ENCODE data around the gene RALGPS1. TPM values are rescaled to one million over a fixed set of nuclear protein-coding genes. Genes with fewer than 3 reads are reported as not detected.

Gene RALGPS1
- total RNA-seq, 1 donor = 2.9 TPM

DNA sequence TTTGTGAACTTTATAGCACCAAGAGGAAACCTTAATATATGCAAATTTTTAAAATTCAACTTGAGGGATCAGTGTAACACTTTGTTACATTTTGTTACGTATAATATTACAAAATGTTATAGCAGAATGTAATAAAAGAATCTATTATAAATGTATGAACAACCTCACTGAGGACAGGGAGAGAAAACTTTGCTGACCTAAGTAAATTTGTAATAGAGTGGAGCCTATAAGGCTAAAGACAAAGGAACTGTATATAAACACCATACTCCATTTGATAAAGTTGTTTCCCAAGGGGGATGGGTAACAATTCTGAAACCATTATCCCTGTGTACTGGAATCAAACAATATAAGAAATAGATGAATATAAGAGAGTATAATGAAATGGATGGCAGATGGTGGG is 130.6 kb downstream of the RALGPS1 start:
- DNase-seq (ENCODE audit: low read depth) = no peak
- H3K4me3 ChIP-seq (ENCODE audit: low read depth, low read length) = no peak overlapping the region
- TF ChIP-seq, protein P1, sequence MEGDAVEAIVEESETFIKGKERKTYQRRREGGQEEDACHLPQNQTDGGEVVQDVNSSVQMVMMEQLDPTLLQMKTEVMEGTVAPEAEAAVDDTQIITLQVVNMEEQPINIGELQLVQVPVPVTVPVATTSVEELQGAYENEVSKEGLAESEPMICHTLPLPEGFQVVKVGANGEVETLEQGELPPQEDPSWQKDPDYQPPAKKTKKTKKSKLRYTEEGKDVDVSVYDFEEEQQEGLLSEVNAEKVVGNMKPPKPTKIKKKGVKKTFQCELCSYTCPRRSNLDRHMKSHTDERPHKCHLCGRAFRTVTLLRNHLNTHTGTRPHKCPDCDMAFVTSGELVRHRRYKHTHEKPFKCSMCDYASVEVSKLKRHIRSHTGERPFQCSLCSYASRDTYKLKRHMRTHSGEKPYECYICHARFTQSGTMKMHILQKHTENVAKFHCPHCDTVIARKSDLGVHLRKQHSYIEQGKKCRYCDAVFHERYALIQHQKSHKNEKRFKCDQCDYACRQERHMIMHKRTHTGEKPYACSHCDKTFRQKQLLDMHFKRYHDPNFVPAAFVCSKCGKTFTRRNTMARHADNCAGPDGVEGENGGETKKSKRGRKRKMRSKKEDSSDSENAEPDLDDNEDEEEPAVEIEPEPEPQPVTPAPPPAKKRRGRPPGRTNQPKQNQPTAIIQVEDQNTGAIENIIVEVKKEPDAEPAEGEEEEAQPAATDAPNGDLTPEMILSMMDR (IDR thresholded peaks at IDR 0.05; ENCODE audit: insufficient read depth, low read length) = no peak

DNA sequence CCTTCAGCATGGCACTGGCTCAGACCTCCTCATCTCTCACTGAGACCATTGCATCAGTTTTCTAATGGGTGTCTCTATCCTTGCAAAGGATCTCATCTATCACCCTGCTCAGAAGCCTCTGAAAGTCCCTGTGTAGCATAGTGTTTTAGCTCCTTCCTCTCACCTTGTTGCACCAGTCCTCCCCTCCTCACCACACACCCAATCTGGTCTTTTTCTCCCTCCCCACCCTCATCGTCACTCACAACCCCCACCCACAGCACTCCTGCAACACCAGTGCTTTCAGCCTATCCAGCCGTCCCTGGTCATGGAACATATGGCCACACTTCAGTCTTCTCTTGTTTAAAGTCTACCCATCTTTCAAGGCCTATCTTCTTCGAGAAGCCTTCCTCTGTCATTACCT is 133.4 kb downstream of the RALGPS1 start:
- H3K4me3 ChIP-seq (ENCODE audit: low read depth, low read length) = no peak overlapping the region
- TF ChIP-seq, protein P1 (IDR thresholded peaks at IDR 0.05; ENCODE audit: insufficient read depth, low read length) = no peak
- no peak for DNase-seq (ENCODE audit: low read depth)

DNA sequence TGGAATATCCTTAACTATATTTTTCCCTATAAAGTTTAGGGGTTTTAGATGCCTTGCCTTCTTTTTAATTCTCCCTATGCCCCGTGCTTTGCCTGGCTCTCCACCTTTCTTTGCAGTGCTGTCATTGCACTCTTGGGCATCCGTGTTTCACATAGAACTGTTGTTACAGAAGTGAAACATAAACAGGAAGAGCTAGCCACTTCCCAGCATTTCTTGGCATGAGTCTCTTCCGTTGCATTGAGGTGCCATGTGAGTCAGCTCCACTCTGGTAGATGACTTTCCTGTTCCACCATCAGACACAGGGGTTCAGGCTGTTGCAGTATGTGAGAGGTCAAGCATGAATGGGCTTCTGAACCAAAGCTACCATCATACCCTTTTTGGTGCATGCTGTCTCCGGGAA is 134.5 kb downstream of the RALGPS1 start:
- DNase-seq (ENCODE audit: low read depth) = peak; percentile 86
- H3K4me3 ChIP-seq (ENCODE audit: low read depth, low read length) = no peak overlapping the region
- TF ChIP-seq, protein P1 (IDR thresholded peaks at IDR 0.05; ENCODE audit: insufficient read depth, low read length) = peak; percentile 59

- DNase-seq (ENCODE audit: low read depth) = no peak
- no peak overlapping the region for H3K4me3 ChIP-seq (ENCODE audit: low read depth, low read length)
- TF ChIP-seq, protein P1 (IDR thresholded peaks at IDR 0.05; ENCODE audit: insufficient read depth, low read length) = no peak
Observed at GRCh38 chr9:127049581-127049980, 135.0 kb downstream of the RALGPS1 start.

DNA sequence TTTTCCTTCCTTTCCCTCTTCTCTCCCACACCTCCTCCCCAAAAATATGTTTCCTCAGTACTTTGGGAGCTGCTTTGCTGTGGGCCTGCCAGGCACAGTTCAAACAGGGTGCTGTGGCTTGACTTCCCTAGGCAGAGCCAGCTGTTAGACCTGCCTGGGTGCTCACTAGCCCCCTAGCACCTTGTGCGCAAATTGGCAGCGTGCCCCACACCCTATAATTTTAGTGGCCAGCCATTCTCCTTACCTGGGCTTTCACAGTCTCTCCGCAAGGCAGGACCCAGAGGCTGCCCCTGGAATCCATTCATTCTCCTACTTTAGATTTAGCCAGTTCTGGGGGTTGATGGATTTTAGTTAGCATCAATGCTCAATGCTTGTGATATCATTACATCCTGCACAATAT is 135.6 kb downstream of the RALGPS1 start:
- DNase-seq (ENCODE audit: low read depth) = no peak
- no peak overlapping the region for H3K4me3 ChIP-seq (ENCODE audit: low read depth, low read length)
- TF ChIP-seq, protein P1 (IDR thresholded peaks at IDR 0.05; ENCODE audit: insufficient read depth, low read length) = no peak

DNA sequence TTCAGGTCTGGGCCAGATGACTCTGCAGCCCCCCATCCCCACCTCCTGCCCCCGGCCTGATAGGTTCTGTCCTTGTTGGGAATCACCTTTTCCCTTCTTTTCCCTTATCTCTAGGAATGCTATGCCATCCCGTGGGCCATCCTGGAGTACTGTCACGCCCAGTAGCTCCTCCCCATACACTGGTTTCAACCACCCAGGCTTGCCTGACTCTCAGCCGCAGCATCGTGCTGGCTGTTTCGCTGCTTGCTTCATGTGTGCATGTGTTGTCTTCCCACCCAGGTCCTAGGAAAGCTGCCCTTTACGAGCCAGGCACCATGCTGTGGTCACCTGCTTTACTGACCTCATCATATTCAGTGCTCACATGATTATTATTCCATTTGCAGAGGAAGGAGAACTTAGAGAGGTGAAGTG is 136.0 kb downstream of the RALGPS1 start:
- no peak overlapping the region for H3K4me3 ChIP-seq (ENCODE audit: low read depth, low read length)
- no peak for DNase-seq (ENCODE audit: low read depth)
- TF ChIP-seq, protein P1 (IDR thresholded peaks at IDR 0.05; ENCODE audit: insufficient read depth, low read length) = no peak

DNA sequence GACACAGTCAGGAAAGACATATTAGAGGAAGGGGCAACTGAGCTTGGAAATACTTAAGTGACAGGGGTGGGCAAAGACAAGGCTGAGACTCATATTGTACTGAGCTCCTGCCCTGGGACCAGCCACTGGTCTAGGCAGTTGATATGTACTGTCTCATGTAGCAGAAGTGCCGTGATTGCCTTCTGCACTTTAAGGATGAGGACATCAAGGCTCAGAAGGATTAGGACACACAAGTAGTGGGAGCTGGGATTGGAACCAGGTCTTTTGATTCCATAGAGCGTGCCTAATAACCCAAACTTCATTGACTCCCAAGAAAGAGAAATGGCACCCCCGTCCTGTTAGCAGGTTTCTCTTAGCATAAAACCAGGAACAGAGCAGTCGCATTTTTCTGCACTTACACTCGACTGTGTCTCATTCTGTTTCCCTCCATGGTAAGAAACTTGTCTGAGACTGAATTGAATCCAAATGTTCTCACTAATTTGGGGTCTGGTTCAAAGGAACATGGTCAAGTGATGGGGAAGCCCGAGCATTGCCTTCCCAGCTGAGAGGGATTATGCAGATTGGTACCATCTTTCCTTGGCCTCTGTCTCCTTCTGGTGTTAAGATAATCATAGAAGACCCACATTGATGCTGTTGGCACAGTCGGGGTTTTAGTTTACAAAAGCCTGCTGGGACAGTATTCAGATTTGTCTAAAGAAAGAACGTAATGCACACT is 137.5 kb downstream of the RALGPS1 start:
- no peak for DNase-seq (ENCODE audit: low read depth)
- no peak overlapping the region for H3K4me3 ChIP-seq (ENCODE audit: low read depth, low read length)
- TF ChIP-seq, protein P1 (IDR thresholded peaks at IDR 0.05; ENCODE audit: insufficient read depth, low read length) = no peak

Data from fibroblast of the aortic adventitia (primary cell).